GM21515 (cell line): ENCODE data around the gene TRIO.

Source experiments
- ATAC-seq: cut with Tn5 transposase; IDR thresholded peaks from one replicate; pipeline ENCODE4 v1.9.1; 2021; ENCODE audit not compliant: unreplicated experiment

TRIO gene

GRCh38 chr5:14145435-14146334, 2.5 kb downstream of the TRIO start:
- no peak for ATAC-seq

DNA sequence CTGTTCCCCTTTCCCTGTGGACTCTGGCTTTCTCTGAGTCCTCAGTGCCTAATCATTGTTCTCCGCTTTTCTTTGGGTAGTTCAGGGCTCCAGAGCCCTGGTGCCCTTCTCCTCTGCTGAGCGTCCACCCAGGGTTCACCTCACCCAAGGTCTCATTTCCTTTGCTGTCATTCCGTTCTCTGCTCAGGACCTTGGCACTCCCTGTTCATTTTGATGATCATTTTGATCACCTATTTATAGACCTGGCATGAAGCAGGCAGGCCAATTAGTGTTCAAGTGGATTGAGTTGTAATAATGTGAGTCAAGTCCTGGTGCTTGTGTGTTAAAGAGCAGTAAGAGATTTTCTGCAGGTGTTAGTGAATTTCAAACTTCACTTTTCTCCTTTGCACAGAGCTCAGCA, 3.6 kb downstream of the TRIO start:
- ATAC-seq: no peak

DNA sequence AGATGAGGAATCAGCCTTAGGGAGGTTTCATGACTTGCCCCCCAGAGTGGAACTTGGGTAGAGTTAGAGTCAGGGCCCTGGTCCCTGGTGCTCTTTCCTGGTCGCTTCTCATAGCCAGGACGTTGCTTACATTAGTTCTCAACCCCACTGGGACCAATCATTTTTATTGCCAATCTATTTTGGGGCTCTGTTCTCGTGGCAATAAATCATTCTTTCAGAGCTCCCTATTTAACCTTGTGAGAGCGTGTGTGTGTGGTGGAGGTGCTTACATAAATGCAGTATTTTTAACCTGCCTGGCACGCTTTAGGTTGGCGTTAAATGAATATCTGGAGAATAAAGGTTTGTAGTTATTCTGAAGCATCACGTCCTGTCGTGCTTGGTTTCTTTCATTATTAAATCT, 4.1 kb downstream of the TRIO start:
- ATAC-seq: no peak

GRCh38 chr5:14148483-14148882, 5.3 kb downstream of the TRIO start:
- no peak for ATAC-seq

GRCh38 chr5:14148890-14149671, 5.9 kb downstream of the TRIO start:
- ATAC-seq: no peak

GRCh38 chr5:14149672-14150274, 6.6 kb downstream of the TRIO start:
- no peak for ATAC-seq

GRCh38 chr5:14151416-14151815, 8.3 kb downstream of the TRIO start:
- ATAC-seq: no peak

DNA sequence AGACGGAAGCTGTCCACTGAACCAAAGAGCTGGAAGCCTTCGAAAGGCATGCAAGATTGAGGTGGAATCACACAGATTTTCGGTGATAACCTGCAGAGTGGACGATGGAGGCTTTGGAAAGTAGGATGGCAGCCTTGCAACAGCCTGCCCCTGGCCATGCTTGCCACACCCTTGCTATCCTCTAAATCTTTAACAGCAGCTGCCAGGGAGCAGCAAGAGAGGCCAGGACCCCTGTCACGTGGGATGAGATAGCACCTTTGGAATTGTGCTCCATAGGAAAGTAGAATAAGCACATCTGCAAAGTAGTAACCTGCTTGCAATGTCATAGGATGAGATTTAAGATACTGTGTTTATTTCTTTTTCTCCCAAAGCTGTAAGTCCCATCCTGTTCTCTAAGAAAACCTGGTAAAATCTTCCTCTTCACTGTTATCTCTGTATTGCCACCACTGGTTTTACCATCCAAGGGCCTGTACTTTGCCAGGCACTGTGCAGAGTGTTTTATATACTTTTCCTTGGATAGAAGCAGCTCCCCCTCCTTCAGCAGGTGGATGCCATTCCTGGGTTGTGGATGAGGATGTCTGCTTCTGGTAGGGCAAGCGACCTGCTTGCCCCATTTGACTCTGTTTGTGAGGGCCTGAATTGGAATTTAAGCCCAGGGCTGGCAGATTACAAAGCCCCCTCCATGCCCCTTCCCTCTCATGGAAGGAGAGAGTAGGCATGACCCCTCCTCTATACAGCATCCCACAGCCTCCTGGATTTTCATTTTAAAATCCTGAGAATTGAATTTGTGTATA, 10.1 kb downstream of the TRIO start:
- no peak for ATAC-seq

DNA sequence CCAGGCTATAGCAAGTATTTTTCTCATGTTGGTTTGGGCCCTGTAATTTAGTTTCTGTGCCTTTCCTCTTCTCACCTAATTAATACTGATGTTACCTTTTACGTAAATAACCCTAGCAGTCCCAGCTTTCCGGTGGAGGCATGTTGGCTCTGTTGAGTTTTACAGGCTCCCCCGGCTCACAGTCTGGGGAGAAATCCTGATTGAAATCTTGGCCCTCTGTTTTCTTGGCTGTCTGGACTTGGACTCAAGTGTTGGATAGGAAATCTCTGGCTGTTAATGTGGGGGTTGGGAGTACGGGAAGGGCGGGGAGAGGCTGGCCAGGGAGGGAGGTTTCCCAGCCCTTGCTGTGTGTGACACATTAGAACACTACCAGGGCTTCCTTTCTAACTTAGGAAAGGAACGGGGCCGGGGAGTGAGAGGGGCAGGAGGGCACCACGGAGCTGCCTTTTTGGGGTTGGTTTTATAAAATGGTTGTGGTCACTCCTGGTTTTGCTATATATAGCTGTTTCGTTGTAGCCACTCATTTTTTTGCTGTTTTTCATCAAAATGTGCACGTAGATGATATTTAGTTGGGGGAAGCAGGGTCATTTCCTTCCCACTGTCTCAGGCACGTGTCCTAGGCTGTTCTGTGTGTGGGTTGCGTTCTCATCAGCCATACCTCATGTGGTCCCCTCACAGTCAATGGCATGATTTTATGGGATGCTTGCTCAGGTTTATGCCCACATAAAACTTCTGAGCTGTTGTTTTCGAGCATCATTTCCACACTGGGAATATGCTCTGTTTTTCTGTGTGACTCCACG, 11.0 kb downstream of the TRIO start:
- ATAC-seq: peak; percentile 35

GRCh38 chr5:14155075-14155474, 11.9 kb downstream of the TRIO start:
- ATAC-seq: peak; percentile 59

DNA sequence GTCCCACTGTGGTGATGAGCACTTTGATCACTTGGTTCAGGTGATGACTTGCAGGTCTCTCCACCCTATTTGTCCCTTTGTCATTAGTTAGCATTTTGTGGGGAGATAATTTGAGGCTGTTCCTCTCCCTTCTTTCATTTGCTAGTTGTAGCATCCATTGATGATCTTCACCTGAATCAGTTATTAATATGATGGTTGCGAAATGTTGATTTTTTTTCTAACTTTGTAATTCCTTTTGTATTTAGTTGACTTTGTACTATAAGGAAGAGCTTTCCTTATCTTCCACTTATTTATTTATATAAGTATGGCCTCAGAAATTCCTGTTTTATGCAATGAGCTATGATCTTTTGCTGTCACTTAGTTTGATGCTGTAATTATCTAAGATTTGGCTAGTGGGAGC, 12.6 kb downstream of the TRIO start:
- ATAC-seq: no peak

- peak; percentile 0 for ATAC-seq
Measured at GRCh38 chr5:14156290-14156649, 13.1 kb downstream of the TRIO start.

GRCh38 chr5:14156650-14157492, 13.7 kb downstream of the TRIO start:
- ATAC-seq: peak; percentile 56

- no peak for ATAC-seq
Measured at GRCh38 chr5:14157493-14157782, 14.3 kb downstream of the TRIO start.

DNA sequence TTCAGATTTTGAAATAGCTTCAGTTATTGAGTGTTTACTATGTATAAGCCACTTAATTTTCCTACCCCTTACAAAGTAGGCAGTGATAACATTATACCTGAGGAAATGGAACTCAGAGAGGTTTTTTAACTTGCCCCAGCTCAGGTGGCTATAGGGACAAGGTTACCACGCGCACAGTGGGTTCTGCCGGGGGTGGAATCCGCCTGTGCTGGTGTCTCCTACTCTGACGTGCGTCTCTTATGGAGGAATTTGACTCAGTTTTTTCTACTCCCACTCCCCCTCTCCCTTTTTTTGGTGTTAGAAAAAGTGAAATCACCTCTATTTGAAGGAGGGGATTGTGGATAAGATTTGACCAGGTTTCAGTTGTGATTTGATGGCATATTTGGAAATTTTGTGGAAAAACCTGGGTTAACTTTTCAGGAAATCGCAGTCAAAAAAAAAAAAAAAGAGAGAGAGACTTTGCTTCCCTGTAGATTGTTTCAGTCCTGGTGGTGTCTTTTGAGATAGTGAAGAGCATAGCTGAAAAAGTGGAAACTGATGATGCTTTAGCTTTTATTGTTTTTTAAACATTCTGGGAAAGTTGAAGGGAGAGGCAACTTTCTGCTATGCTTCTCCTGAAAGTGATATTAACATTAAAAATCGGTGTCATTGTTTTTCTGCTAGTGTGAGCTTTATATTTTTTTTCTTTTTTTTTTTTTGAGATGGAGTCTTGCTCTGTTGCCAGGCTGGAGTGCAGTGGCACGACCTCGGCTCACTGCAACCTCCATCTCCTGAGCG, 15.9 kb downstream of the TRIO start:
- no peak for ATAC-seq

DNA sequence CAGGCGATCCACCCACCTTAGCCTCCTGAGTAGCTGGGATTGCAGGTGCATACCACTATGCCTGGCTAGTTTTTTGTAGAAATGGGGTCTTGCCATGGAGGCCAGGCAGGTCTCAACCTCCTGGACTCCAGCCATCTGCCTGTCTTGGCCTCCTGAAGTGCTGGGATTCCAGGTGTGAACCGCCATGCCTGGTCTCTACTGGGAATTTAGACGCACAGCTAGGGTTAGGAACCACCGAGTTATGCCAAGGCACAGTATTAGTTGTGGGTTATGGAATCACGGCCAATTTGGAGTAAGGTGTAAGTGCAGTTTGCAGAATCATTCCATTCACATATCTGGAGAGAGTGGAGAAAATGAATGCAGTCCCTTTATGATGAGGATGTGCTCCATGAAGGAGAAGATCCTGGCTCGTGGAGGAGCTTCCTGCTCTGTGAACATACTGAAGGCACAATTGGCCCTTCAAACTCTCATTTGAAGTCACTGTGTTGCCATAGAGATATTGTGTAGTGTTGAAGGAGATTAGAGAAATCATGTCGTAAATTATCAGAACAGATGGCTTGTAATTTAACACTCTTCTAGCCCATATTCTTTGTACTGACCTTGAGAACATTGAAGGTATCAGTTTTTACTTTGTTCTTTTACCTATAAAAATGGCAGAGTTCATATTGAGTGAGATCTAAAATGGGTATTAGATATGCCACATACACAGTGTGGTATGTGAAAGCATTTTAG, 18.8 kb downstream of the TRIO start:
- no peak for ATAC-seq

DNA sequence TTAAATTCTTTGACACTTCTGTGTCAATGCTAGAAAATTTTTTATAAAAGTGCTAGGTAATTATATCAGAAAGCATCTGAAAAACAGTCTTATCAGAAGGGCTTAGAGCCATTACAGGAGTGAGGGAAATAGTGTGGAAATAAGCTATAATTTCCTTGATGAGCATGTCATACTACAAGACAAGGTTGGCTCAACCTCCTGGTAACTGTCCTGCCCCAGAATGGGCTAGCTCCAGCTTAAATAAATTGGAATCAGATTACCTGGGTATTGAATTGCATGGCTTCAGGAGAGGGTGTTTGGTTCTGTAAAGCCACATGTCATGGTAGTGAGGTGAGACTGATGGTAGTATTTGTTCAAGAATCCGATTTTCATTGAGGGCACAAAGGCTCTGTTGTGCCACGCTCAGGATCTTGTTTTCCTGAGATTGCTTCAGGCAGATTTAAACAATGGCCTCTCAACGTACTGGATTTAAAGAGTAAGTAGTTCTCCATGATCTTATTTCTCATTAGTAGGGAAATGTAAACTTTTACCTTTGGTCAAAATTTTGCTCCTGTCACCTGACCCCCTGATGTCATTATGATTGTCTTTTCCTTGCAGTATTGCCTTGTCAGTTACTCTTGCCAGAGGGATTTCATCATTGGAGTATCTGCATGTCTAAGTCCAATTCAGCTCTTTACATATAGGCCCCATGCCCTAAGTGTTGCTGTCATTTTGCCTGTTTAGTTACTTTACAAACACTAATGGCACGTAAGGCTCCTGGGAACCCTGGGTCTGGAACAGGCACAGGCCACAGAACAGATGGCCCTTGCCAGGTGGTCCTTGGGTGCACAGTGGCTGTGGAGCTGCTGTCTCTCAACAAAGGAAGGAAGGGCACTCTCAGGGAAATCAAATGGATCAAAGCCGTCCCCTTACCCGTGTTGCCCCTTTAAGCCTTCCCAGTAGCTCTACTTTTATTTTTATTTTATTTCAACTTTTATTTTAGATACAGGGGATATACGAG, 21.3 kb downstream of the TRIO start:
- no peak for ATAC-seq
